IPS-20b (cell line): ENCODE measurements around the gene KRTAP19-3.

Experiments
- H3K27ac ChIP-seq: one replicate; pipeline ENCODE4 v1.5.1; 2013; ENCODE audit warnings: low read length
- H3K27me3 ChIP-seq: 2 replicates; pipeline ENCODE4 v1.6.1; 2013; ENCODE audit warnings: mild to moderate bottlenecking, low read length, inconsistent platforms; ENCODE audit not compliant: insufficient read depth
- H3K36me3 ChIP-seq: 2 replicates; pipeline ENCODE4 v1.6.1; 2013; ENCODE audit warnings: low read depth, mild to moderate bottlenecking, inconsistent platforms, low read length, moderate library complexity; ENCODE audit not compliant: insufficient read depth
- H3K4me1 ChIP-seq: 2 replicates; pipeline ENCODE4 v1.6.1; 2013; ENCODE audit warnings: mild to moderate bottlenecking, control low read depth, inconsistent platforms, low read length, moderate library complexity; ENCODE audit not compliant: insufficient read depth
- H3K4me3 ChIP-seq: 2 replicates; pipeline ENCODE4 v1.5.1; 2013; ENCODE audit warnings: mild to moderate bottlenecking, low read length, inconsistent platforms
- H3K9ac ChIP-seq: 2 replicates; pipeline ENCODE4 v1.6.1; 2013; ENCODE audit warnings: low read depth, mild to moderate bottlenecking, inconsistent platforms, low read length, moderate library complexity
- H3K9me3 ChIP-seq: 2 replicates; pipeline ENCODE4 v1.6.1; 2013; ENCODE audit warnings: mild to moderate bottlenecking, low read depth, low read length, inconsistent platforms; ENCODE audit not compliant: insufficient read depth

KRTAP19-3 gene

GRCh38 chr21:30468900-30469714 lies 22.7 kb downstream of the KRTAP19-3 start:
- no peaks in the 10 kb centered on the region for H3K27me3 ChIP-seq
- no peak overlapping the region for H3K27ac ChIP-seq
- no peak overlapping the region for H3K9ac ChIP-seq
- no peak overlapping the region for H3K4me3 ChIP-seq
- H3K9me3 ChIP-seq, result no peaks in the 10 kb centered on the region
- no peaks in the 10 kb centered on the region for H3K36me3 ChIP-seq
- H3K4me1 ChIP-seq, result no peaks in the 10 kb centered on the region

- no peak overlapping the region for H3K4me3 ChIP-seq
- H3K9ac ChIP-seq, result no peak overlapping the region
- H3K27me3 ChIP-seq, result no peaks in the 10 kb centered on the region
- H3K36me3 ChIP-seq, result no peaks in the 10 kb centered on the region
- no peaks in the 10 kb centered on the region for H3K9me3 ChIP-seq
- H3K4me1 ChIP-seq, result no peaks in the 10 kb centered on the region
- H3K27ac ChIP-seq, result no peak overlapping the region
Measured at GRCh38 chr21:30463713-30464112, 28.1 kb downstream of the KRTAP19-3 start.

GRCh38 chr21:30448514-30448913 lies 43.3 kb downstream of the KRTAP19-3 start:
- Histone ChIP-seq H3K9me3 (no peaks in the 10 kb centered on the region), H3K4me3 (no peak overlapping the region), H3K9ac (no peak overlapping the region), H3K4me1 (peaks cover 7% of the 10 kb centered on the region; the same call in 1 of the 2 replicates), H3K27me3 (no peaks in the 10 kb centered on the region), H3K36me3 (no peaks in the 10 kb centered on the region), H3K27ac (no peak overlapping the region)

GRCh38 chr21:30447056-30447455 lies 44.8 kb downstream of the KRTAP19-3 start:
- peaks cover 11% of the 10 kb centered on the region; the same call in 1 of the 2 replicates for H3K4me1 ChIP-seq
- no peaks in the 10 kb centered on the region for H3K27me3 ChIP-seq
- no peaks in the 10 kb centered on the region for H3K9me3 ChIP-seq
- H3K4me3 ChIP-seq, result no peak overlapping the region
- H3K36me3 ChIP-seq, result no peaks in the 10 kb centered on the region
- H3K27ac ChIP-seq, result no peak overlapping the region
- H3K9ac ChIP-seq, result no peak overlapping the region

GRCh38 chr21:30444204-30444603 lies 47.6 kb downstream of the KRTAP19-3 start:
- Histone ChIP-seq H3K9ac (no peak overlapping the region), H3K27ac (no peak overlapping the region), H3K9me3 (no peaks in the 10 kb centered on the region)

GRCh38 chr21:30443226-30443625 lies 48.6 kb downstream of the KRTAP19-3 start:
- H3K27me3 ChIP-seq, result no peaks in the 10 kb centered on the region
- peaks cover 11% of the 10 kb centered on the region; the same call in 1 of the 2 replicates for H3K4me1 ChIP-seq
- no peak overlapping the region for H3K27ac ChIP-seq
- no peak overlapping the region for H3K9ac ChIP-seq
- no peaks in the 10 kb centered on the region for H3K9me3 ChIP-seq
- H3K36me3 ChIP-seq, result no peaks in the 10 kb centered on the region
- H3K4me3 ChIP-seq, result no peak overlapping the region

More at GRCh38 chr21:30444204-30444603, 47.6 kb downstream of the KRTAP19-3 start:
- H3K27me3 ChIP-seq, result no peaks in the 10 kb centered on the region
- peak overlapping the region; percentile 10; the same call in 1 of the 2 replicates for H3K4me3 ChIP-seq
- H3K4me1 ChIP-seq, result peaks cover 11% of the 10 kb centered on the region; the same call in 1 of the 2 replicates
- no peaks in the 10 kb centered on the region for H3K36me3 ChIP-seq
